HCT116 (cell line): ENCODE measurements around the gene ATP1B3.

Experiments used
- ATF3 ChIP-seq: IDR thresholded peaks from 2 replicates; pipeline ENCODE4 v1.6.1; 2012
- CEBPB ChIP-seq: IDR thresholded peaks from 2 replicates; pipeline ENCODE4 v1.6.1; 2012; ENCODE audit warnings: low read depth
- JUND ChIP-seq: IDR thresholded peaks from 2 replicates; pipeline ENCODE4 v1.6.1; 2012
- POLR2A ChIP-seq: IDR thresholded peaks from 2 replicates; pipeline ENCODE4 v1.7.0; 2011; ENCODE audit warnings: borderline replicate concordance; ENCODE audit not compliant: insufficient read depth, insufficient read length; ENCODE audit errors: extremely low read depth
- POLR2AphosphoS5 ChIP-seq: IDR thresholded peaks from 2 replicates; pipeline ENCODE4 v1.6.1; 2011; ENCODE audit warnings: mild to moderate bottlenecking, low read depth, low read length, moderate library complexity
- RAD21 ChIP-seq: IDR thresholded peaks from 2 replicates; pipeline ENCODE4 v1.6.1; 2012; ENCODE audit warnings: low read depth, mild to moderate bottlenecking
- SIN3A ChIP-seq: IDR thresholded peaks from 2 replicates; pipeline ENCODE4 v1.6.1; 2012; ENCODE audit warnings: low read depth
- YY1 ChIP-seq: IDR thresholded peaks from 2 replicates; pipeline ENCODE4 v1.6.1; 2011; ENCODE audit warnings: low read length, low read depth, moderate library complexity, mild to moderate bottlenecking; ENCODE audit not compliant: insufficient replicate concordance; ENCODE audit errors: extremely low read depth
- ZFX ChIP-seq: fragments of 450-650 bp; IDR thresholded peaks from 2 replicates; pipeline ENCODE4 v1.6.1; 2017
- ZNF274 ChIP-seq: fragments of 200-500 bp; sonication (Bioruptor generic); IDR thresholded peaks from 2 replicates; pipeline ENCODE4 v1.6.1; 2014; ENCODE audit warnings: mild to moderate bottlenecking, low read depth, low read length, inconsistent platforms
- TF ChIP-seq, protein P1 (sequence below), 3 experiments: fragments of 200-600 bp in 1 of 3; sonication (generic) in 1 of 3; IDR thresholded peaks in 2 of 3; conservative IDR thresholded peaks in 1 of 3; 2 replicates each; pipeline ENCODE4 v1.5.1; 2012 to 2017; ENCODE audit warnings: low read depth in 2 of 3, low read length in 2 of 3, antibody characterized with exemption in 1 of 3, borderline replicate concordance in 1 of 3, control low read depth in 1 of 3, mild to moderate bottlenecking in 1 of 3, mixed read lengths in 1 of 3, mixed run types in 1 of 3, moderate library complexity in 1 of 3; ENCODE audit not compliant: insufficient read depth in 1 of 3
- TF ChIP-seq, protein P2 (sequence below): IDR thresholded peaks from 2 replicates; pipeline ENCODE4 v1.6.1; 2012; ENCODE audit warnings: low read depth
- TF ChIP-seq, protein P3 (sequence below): IDR thresholded peaks from 2 replicates; pipeline ENCODE4 v1.6.1; 2011; ENCODE audit warnings: mild to moderate bottlenecking, low read length, moderate library complexity; ENCODE audit not compliant: insufficient replicate concordance; ENCODE audit errors: extremely low read depth
- TF ChIP-seq, protein P4 (sequence below): IDR thresholded peaks from 2 replicates; pipeline ENCODE4 v1.6.1; 2012

- TF ChIP-seq, protein P1, sequence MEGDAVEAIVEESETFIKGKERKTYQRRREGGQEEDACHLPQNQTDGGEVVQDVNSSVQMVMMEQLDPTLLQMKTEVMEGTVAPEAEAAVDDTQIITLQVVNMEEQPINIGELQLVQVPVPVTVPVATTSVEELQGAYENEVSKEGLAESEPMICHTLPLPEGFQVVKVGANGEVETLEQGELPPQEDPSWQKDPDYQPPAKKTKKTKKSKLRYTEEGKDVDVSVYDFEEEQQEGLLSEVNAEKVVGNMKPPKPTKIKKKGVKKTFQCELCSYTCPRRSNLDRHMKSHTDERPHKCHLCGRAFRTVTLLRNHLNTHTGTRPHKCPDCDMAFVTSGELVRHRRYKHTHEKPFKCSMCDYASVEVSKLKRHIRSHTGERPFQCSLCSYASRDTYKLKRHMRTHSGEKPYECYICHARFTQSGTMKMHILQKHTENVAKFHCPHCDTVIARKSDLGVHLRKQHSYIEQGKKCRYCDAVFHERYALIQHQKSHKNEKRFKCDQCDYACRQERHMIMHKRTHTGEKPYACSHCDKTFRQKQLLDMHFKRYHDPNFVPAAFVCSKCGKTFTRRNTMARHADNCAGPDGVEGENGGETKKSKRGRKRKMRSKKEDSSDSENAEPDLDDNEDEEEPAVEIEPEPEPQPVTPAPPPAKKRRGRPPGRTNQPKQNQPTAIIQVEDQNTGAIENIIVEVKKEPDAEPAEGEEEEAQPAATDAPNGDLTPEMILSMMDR (IDR thresholded peaks at IDR 0.05 in 2 of 3, conservative IDR thresholded peaks at IDR 0.05 in 1 of 3; ENCODE audit: borderline replicate concordance in 1 of 3, insufficient read depth in 1 of 3, low read depth in 2 of 3, low read length in 2 of 3), result no peak
- TF ChIP-seq, protein P2, sequence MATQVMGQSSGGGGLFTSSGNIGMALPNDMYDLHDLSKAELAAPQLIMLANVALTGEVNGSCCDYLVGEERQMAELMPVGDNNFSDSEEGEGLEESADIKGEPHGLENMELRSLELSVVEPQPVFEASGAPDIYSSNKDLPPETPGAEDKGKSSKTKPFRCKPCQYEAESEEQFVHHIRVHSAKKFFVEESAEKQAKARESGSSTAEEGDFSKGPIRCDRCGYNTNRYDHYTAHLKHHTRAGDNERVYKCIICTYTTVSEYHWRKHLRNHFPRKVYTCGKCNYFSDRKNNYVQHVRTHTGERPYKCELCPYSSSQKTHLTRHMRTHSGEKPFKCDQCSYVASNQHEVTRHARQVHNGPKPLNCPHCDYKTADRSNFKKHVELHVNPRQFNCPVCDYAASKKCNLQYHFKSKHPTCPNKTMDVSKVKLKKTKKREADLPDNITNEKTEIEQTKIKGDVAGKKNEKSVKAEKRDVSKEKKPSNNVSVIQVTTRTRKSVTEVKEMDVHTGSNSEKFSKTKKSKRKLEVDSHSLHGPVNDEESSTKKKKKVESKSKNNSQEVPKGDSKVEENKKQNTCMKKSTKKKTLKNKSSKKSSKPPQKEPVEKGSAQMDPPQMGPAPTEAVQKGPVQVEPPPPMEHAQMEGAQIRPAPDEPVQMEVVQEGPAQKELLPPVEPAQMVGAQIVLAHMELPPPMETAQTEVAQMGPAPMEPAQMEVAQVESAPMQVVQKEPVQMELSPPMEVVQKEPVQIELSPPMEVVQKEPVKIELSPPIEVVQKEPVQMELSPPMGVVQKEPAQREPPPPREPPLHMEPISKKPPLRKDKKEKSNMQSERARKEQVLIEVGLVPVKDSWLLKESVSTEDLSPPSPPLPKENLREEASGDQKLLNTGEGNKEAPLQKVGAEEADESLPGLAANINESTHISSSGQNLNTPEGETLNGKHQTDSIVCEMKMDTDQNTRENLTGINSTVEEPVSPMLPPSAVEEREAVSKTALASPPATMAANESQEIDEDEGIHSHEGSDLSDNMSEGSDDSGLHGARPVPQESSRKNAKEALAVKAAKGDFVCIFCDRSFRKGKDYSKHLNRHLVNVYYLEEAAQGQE, result no peak
- TF ChIP-seq, protein P3, sequence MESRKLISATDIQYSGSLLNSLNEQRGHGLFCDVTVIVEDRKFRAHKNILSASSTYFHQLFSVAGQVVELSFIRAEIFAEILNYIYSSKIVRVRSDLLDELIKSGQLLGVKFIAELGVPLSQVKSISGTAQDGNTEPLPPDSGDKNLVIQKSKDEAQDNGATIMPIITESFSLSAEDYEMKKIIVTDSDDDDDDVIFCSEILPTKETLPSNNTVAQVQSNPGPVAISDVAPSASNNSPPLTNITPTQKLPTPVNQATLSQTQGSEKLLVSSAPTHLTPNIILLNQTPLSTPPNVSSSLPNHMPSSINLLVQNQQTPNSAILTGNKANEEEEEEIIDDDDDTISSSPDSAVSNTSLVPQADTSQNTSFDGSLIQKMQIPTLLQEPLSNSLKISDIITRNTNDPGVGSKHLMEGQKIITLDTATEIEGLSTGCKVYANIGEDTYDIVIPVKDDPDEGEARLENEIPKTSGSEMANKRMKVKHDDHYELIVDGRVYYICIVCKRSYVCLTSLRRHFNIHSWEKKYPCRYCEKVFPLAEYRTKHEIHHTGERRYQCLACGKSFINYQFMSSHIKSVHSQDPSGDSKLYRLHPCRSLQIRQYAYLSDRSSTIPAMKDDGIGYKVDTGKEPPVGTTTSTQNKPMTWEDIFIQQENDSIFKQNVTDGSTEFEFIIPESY, result no peak
- no peak for TF ChIP-seq ATF3
- TF ChIP-seq JUND, result no peak
- no peak for TF ChIP-seq POLR2A
- TF ChIP-seq CEBPB, result no peak
- no peak for TF ChIP-seq ZNF274
- TF ChIP-seq RAD21, result no peak
- no peak for TF ChIP-seq SIN3A
- no peak for TF ChIP-seq POLR2AphosphoS5
- TF ChIP-seq YY1, result no peak
- TF ChIP-seq, protein P4, sequence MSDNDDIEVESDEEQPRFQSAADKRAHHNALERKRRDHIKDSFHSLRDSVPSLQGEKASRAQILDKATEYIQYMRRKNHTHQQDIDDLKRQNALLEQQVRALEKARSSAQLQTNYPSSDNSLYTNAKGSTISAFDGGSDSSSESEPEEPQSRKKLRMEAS, result no peak
- no peak for TF ChIP-seq ZFX
These were observed 48.0 kb upstream of the ATP1B3 start for GRCh38 chr3:141828487-141828886.
